Activated CD4-positive, alpha-beta T cell treated with anti-CD3 and anti-CD28 coated beads for 36 hours (primary cell): ENCODE data around the gene EIF5B. TPM values are rescaled to one million over a fixed set of nuclear protein-coding genes. Genes with fewer than 3 reads are reported as not detected.

ENCODE experiments used
- total RNA-seq, 2 experiments: library from RNA; stranded (reverse); gene quantifications; one replicate each; pipeline ENCODE4 v1.2.3, GENCODE V29; 2021

The EIF5B gene
- total RNA-seq, 2 experiments from 2014 or later = 79.0 to 95.4 TPM

Other genes starting within 250 kb of the EIF5B start
- 1 to 10 TPM in 1 of 2 experiments, under 1 TPM in 1; 0.87 to 1.1 TPM for gene C2orf15, start 195.7 kb upstream of the EIF5B start, total RNA-seq
- 1 to 10 TPM; 6.4 to 9.4 TPM for gene TSGA10, start 182.4 kb upstream of the EIF5B start, total RNA-seq
- 1 to 10 TPM; 4.6 to 4.7 TPM for gene LIPT1, start 182.4 kb upstream of the EIF5B start, total RNA-seq
- gene MITD1, start 156.3 kb upstream of the EIF5B start, total RNA-seq = 10 to 100 TPM; 66.3 to 70.9 TPM
- gene MRPL30, start 156.2 kb upstream of the EIF5B start, total RNA-seq = 10 to 100 TPM; 30.8 to 31.2 TPM
- gene LYG2, start 81.7 kb upstream of the EIF5B start, total RNA-seq = not detected
- under 1 TPM; 0.66 to 0.86 TPM for gene LYG1, start 36.2 kb upstream of the EIF5B start, total RNA-seq
- 10 to 100 TPM; 19.4 to 27.9 TPM for gene TXNDC9, start 1.1 kb upstream of the EIF5B start, total RNA-seq
- 10 to 100 TPM; 30.0 to 38.2 TPM for gene REV1, start 152.6 kb downstream of the EIF5B start, total RNA-seq